ENCODE data around the gene REXO4. TPM values are rescaled to one million over a fixed set of nuclear protein-coding genes. Genes with fewer than 3 reads are reported as not detected.
"Not testable (repeated sequence)": the region's sequence is repeated elsewhere in the genome, so short reads cannot be mapped to it uniquely, and the experiment has no call there.

Gene REXO4
- total and polyA plus RNA-seq, 4 donors = 7.4 to 12.1 (median 9.1) TPM

DNA sequence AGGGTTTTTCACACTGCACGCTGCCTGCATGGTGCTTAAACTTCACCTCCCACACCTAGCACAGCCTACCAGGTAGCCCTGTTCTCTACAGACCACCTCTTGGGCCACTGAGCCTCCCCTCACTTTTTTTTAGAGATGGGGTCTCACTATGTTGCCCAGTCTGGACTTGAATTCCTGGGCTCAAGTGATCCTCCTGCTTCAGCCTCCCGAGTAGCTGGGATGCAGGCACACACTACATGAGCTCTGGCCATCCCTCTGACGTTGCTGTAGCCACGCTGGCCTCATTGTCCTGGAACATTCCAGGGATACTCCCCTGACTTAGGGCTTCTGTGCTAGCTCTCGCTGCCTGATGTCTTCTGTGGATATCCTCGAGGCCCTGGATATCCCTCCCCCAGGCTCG, 34.8 kb upstream of the REXO4 start:
- TF ChIP-seq HNF4A (conservative IDR thresholded peaks at IDR 0.05) = no peak
- TF ChIP-seq, protein P1, sequence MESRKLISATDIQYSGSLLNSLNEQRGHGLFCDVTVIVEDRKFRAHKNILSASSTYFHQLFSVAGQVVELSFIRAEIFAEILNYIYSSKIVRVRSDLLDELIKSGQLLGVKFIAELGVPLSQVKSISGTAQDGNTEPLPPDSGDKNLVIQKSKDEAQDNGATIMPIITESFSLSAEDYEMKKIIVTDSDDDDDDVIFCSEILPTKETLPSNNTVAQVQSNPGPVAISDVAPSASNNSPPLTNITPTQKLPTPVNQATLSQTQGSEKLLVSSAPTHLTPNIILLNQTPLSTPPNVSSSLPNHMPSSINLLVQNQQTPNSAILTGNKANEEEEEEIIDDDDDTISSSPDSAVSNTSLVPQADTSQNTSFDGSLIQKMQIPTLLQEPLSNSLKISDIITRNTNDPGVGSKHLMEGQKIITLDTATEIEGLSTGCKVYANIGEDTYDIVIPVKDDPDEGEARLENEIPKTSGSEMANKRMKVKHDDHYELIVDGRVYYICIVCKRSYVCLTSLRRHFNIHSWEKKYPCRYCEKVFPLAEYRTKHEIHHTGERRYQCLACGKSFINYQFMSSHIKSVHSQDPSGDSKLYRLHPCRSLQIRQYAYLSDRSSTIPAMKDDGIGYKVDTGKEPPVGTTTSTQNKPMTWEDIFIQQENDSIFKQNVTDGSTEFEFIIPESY (IDR thresholded peaks at IDR 0.05) = no peak
- no peak for TF ChIP-seq RXRA (IDR thresholded peaks at IDR 0.05)
- H3K27me3 ChIP-seq (ENCODE audit: control insufficient read depth in 4 of 4, insufficient read depth in 4 of 4, low read length in 3 of 4) = no peaks in the 10 kb centered on the region
- no peak for DNase-seq (ENCODE audit: low spot score)
- peaks cover 4 to 16% (median 11%) of the 10 kb centered on the region in 4 donors for H3K4me1 ChIP-seq (ENCODE audit: control insufficient read depth in 4 of 4, insufficient read depth in 4 of 4, low read length in 3 of 4)
- H3K4me3 ChIP-seq (ENCODE audit: low read depth in 1 of 3, low read length in 3 of 3) = no peak overlapping the region
- H3K36me3 ChIP-seq (ENCODE audit: control insufficient read depth in 4 of 4, insufficient read depth in 3 of 4, low read depth in 1 of 4, low read length in 3 of 4) = no peaks in the 10 kb centered on the region
- 90% methylated on average over 7 of the region's 7 CpGs for WGBS
- H3K9me3 ChIP-seq (ENCODE audit: control insufficient read depth in 4 of 4, low read length in 3 of 4) = no peaks in the 10 kb centered on the region
- H3K27ac ChIP-seq (ENCODE audit: low read depth in 1 of 2, low read length in 2 of 2) = no peak overlapping the region
- H3K9ac ChIP-seq (ENCODE audit: low read depth in 1 of 2, low read length in 2 of 2) = no peak overlapping the region

DNA sequence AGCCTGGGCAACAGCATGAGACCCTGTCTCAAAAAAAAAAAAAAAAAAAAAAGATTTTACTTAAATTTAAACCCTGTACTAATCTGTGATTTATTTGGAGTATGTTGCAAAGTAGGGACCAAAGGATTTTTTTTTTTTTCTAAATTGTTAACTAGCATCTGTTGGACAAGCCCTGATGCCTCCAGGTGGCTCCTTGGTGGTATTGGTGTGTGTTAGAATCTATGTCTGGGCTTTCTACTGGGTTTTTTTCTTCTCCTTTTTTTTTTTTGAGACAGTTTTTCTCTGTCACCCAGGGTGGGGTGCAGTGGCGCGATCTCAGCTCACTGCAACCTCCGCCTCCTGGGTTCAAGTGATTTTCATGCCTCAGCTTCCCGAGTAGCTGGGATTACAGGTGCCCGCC, 34.1 kb upstream of the REXO4 start:
- not testable (repeated sequence) for H3K4me3 ChIP-seq (ENCODE audit: low read depth in 1 of 3, low read length in 3 of 3); H3K36me3 ChIP-seq (ENCODE audit: control insufficient read depth in 4 of 4, insufficient read depth in 3 of 4, low read depth in 1 of 4, low read length in 3 of 4); DNase-seq (ENCODE audit: low spot score); H3K27ac ChIP-seq (ENCODE audit: low read depth in 1 of 2, low read length in 2 of 2); H3K27me3 ChIP-seq (ENCODE audit: control insufficient read depth in 4 of 4, insufficient read depth in 4 of 4, low read length in 3 of 4); H3K9ac ChIP-seq (ENCODE audit: low read depth in 1 of 2, low read length in 2 of 2); H3K9me3 ChIP-seq (ENCODE audit: control insufficient read depth in 4 of 4, low read length in 3 of 4)
- WGBS = 95% methylated on average over 5 of the region's 5 CpGs
- H3K4me1 ChIP-seq (ENCODE audit: control insufficient read depth in 4 of 4, insufficient read depth in 4 of 4, low read length in 3 of 4) = peaks cover 4 to 16% (median 11%) of the 10 kb centered on the region in 4 donors

DNA sequence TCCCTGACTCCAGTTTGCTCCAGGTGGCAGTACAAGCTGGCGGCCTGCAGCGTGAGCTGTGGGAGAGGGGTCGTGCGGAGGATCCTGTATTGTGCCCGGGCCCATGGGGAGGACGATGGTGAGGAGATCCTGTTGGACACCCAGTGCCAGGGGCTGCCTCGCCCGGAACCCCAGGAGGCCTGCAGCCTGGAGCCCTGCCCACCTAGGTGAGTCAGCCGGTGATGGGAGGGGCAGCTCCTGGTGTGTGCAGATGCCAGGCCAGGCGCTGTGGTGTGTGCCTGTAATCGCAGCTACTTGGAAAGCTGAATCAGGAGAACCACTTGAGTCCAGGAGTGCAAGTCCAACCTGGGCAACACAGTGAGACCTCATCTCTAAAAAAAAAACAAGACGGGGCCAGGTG, 31.9 kb upstream of the REXO4 start:
- no peak for DNase-seq (ENCODE audit: low spot score)
- Histone ChIP-seq H3K27me3 (ENCODE audit: control insufficient read depth in 4 of 4, insufficient read depth in 4 of 4, low read length in 3 of 4) (no peaks in the 10 kb centered on the region), H3K9me3 (ENCODE audit: control insufficient read depth in 4 of 4, low read length in 3 of 4) (no peaks in the 10 kb centered on the region), H3K4me3 (ENCODE audit: low read depth in 1 of 3, low read length in 3 of 3) (no peak overlapping the region), H3K36me3 (ENCODE audit: control insufficient read depth in 4 of 4, insufficient read depth in 3 of 4, low read depth in 1 of 4, low read length in 3 of 4) (no peaks in the 10 kb centered on the region), H3K27ac (ENCODE audit: low read depth in 1 of 2, low read length in 2 of 2) (no peak overlapping the region), H3K9ac (ENCODE audit: low read depth in 1 of 2, low read length in 2 of 2) (no peak overlapping the region), H3K4me1 (ENCODE audit: control insufficient read depth in 4 of 4, insufficient read depth in 4 of 4, low read length in 3 of 4) (peaks cover 4 to 16% (median 11%) of the 10 kb centered on the region in 4 donors)
- TF ChIP-seq RXRA (IDR thresholded peaks at IDR 0.05) (no peak), JUND (IDR thresholded peaks at IDR 0.05) (peak in 1 of 2 donors; percentile 36)
- WGBS = 85% methylated on average over 12 of the region's 12 CpGs

DNA sequence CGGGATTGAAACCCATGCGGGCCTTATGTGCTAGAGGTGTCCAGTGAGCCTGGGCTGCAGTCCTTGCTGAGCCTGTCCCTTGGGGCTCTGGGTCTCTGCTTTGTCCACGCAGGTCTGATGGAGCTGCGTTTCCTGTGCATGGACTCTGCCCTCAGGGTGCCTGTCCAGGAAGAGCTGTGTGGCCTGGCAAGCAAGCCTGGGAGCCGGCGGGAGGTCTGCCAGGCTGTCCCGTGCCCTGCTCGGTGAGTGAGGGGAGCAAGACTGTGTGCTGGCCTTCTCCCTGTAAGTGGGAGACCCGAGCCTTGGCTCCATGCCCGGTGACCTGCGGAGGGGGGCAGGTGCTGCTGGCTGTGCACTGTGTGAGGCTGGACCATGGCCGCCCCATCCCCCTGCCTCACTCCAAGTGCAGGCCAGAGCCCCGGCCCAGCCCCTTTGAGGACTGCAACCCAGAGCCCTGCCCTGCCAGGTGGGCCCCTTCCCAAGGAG, 30.7 kb upstream of the REXO4 start:
- Histone ChIP-seq H3K36me3 (ENCODE audit: control insufficient read depth in 4 of 4, insufficient read depth in 3 of 4, low read depth in 1 of 4, low read length in 3 of 4) (no peaks in the 10 kb centered on the region), H3K4me3 (ENCODE audit: low read depth in 1 of 3, low read length in 3 of 3) (no peak overlapping the region), H3K4me1 (ENCODE audit: control insufficient read depth in 4 of 4, insufficient read depth in 4 of 4, low read length in 3 of 4) (peaks cover 4 to 16% (median 11%) of the 10 kb centered on the region in 4 donors), H3K27ac (ENCODE audit: low read depth in 1 of 2, low read length in 2 of 2) (peak overlapping the region in 1 of 2 donors; percentile 28), H3K27me3 (ENCODE audit: control insufficient read depth in 4 of 4, insufficient read depth in 4 of 4, low read length in 3 of 4) (no peaks in the 10 kb centered on the region), H3K9ac (ENCODE audit: low read depth in 1 of 2, low read length in 2 of 2) (no peak overlapping the region), H3K9me3 (ENCODE audit: control insufficient read depth in 4 of 4, low read length in 3 of 4) (no peaks in the 10 kb centered on the region)
- TF ChIP-seq RXRA (IDR thresholded peaks at IDR 0.05) (peak in 1 of 2 donors; percentile 75), FOXA1 (IDR thresholded peaks at IDR 0.05) (peak; percentile 19), SP1 (IDR thresholded peaks at IDR 0.05) (peak; percentile 98), EGR1 (IDR thresholded peaks at IDR 0.05; ENCODE audit: low read depth in 2 of 2) (no peak), RAD21 (IDR thresholded peaks at IDR 0.05) (peak in 1 of 2 donors; percentile 53), JUND (IDR thresholded peaks at IDR 0.05) (no peak), HNF4A (conservative IDR thresholded peaks at IDR 0.05) (peak; percentile 98 to 99), NR2F2 (IDR thresholded peaks at IDR 0.05) (no peak), GABPA (IDR thresholded peaks at IDR 0.05 in 1 of 2, conservative IDR thresholded peaks at IDR 0.05 in 1 of 2) (peak in 1 of 2 donors; percentile 72), HNF4G (IDR thresholded peaks at IDR 0.05) (peak; percentile 95), YY1 (IDR thresholded peaks at IDR 0.05) (peak; percentile 67)
- TF ChIP-seq, protein P2, sequence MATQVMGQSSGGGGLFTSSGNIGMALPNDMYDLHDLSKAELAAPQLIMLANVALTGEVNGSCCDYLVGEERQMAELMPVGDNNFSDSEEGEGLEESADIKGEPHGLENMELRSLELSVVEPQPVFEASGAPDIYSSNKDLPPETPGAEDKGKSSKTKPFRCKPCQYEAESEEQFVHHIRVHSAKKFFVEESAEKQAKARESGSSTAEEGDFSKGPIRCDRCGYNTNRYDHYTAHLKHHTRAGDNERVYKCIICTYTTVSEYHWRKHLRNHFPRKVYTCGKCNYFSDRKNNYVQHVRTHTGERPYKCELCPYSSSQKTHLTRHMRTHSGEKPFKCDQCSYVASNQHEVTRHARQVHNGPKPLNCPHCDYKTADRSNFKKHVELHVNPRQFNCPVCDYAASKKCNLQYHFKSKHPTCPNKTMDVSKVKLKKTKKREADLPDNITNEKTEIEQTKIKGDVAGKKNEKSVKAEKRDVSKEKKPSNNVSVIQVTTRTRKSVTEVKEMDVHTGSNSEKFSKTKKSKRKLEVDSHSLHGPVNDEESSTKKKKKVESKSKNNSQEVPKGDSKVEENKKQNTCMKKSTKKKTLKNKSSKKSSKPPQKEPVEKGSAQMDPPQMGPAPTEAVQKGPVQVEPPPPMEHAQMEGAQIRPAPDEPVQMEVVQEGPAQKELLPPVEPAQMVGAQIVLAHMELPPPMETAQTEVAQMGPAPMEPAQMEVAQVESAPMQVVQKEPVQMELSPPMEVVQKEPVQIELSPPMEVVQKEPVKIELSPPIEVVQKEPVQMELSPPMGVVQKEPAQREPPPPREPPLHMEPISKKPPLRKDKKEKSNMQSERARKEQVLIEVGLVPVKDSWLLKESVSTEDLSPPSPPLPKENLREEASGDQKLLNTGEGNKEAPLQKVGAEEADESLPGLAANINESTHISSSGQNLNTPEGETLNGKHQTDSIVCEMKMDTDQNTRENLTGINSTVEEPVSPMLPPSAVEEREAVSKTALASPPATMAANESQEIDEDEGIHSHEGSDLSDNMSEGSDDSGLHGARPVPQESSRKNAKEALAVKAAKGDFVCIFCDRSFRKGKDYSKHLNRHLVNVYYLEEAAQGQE (IDR thresholded peaks at IDR 0.05) = peak; percentile 63
- DNase-seq (ENCODE audit: low spot score) = peak; percentile 60
- 31% methylated on average over 13 of the region's 13 CpGs for WGBS
